Measurements from ENCODE around the gene GADD45B.
A peak's percentile ranks its signal among the peaks of the same experiment; 100 is the strongest.
"Not testable (repeated sequence)": the region's sequence is repeated elsewhere in the genome, so short reads cannot be mapped to it uniquely, and the experiment has no call there.

The GADD45B gene

GRCh38 chr19:2487090-2487489, 11.2 kb downstream of the GADD45B start:
- DNase-seq, result no peak

GRCh38 chr19:2487842-2488241, 11.9 kb downstream of the GADD45B start:
- peak in 1 of 56 donors; percentile 16 for DNase-seq

- DNase-seq, result no peak
Measured at GRCh38 chr19:2488405-2488941, 12.5 kb downstream of the GADD45B start.

GRCh38 chr19:2488942-2489731, 13.2 kb downstream of the GADD45B start:
- DNase-seq, result peak in 26 of 56 donors; percentile 2 to 74 (median 27)

- DNase-seq, result no peak
Measured at GRCh38 chr19:2490659-2491058, 14.7 kb downstream of the GADD45B start.

GRCh38 chr19:2491130-2491801, 15.3 kb downstream of the GADD45B start:
- no peak for DNase-seq

- no peak for DNase-seq
Measured at GRCh38 chr19:2492870-2493269, 16.9 kb downstream of the GADD45B start.

GRCh38 chr19:2493448-2493847, 17.5 kb downstream of the GADD45B start:
- DNase-seq, result not testable (repeated sequence)

GRCh38 chr19:2494084-2494446, 18.1 kb downstream of the GADD45B start:
- DNase-seq, result peak in 7 of 56 donors; percentile 8 to 42 (median 25)

GRCh38 chr19:2494447-2495129, 18.7 kb downstream of the GADD45B start:
- peak in 43 of 56 donors; percentile 10 to 83 (median 51) for DNase-seq

- peak in 14 of 56 donors; percentile 11 to 76 (median 40) for DNase-seq
Measured at GRCh38 chr19:2495130-2495641, 19.3 kb downstream of the GADD45B start.

- no peak for DNase-seq
Measured at GRCh38 chr19:2495651-2496316, 19.9 kb downstream of the GADD45B start.

- DNase-seq, result no peak
Measured at GRCh38 chr19:2497186-2497585, 21.3 kb downstream of the GADD45B start.

GRCh38 chr19:2500156-2500555, 24.2 kb downstream of the GADD45B start:
- no peak for DNase-seq

- DNase-seq, result no peak
Measured at GRCh38 chr19:2500841-2501261, 24.9 kb downstream of the GADD45B start.

- peak in 11 of 56 donors; percentile 6 to 61 (median 23) for DNase-seq
Measured at GRCh38 chr19:2503521-2504109, 27.7 kb downstream of the GADD45B start.

GRCh38 chr19:2506656-2507055, 30.7 kb downstream of the GADD45B start:
- DNase-seq, result not testable (repeated sequence)

GRCh38 chr19:2507109-2507508, 31.2 kb downstream of the GADD45B start:
- peak in 1 of 56 donors; percentile 18 for DNase-seq

- no peak for DNase-seq
Measured at GRCh38 chr19:2509096-2509495, 33.2 kb downstream of the GADD45B start.

GRCh38 chr19:2511570-2511969, 35.6 kb downstream of the GADD45B start:
- no peak for DNase-seq

- DNase-seq, result peak in 1 of 56 donors; percentile 4
Measured at GRCh38 chr19:2511991-2512390, 36.1 kb downstream of the GADD45B start.

Data from nucleus accumbens (tissue), 56 donors.